ENCODE measurements around the gene TBC1D32. TPM values are rescaled to one million over a fixed set of nuclear protein-coding genes. Genes with fewer than 3 reads are reported as not detected.

TBC1D32 gene
- total RNA-seq, 1 donor from 2014 or later = 8.9 TPM

DNA sequence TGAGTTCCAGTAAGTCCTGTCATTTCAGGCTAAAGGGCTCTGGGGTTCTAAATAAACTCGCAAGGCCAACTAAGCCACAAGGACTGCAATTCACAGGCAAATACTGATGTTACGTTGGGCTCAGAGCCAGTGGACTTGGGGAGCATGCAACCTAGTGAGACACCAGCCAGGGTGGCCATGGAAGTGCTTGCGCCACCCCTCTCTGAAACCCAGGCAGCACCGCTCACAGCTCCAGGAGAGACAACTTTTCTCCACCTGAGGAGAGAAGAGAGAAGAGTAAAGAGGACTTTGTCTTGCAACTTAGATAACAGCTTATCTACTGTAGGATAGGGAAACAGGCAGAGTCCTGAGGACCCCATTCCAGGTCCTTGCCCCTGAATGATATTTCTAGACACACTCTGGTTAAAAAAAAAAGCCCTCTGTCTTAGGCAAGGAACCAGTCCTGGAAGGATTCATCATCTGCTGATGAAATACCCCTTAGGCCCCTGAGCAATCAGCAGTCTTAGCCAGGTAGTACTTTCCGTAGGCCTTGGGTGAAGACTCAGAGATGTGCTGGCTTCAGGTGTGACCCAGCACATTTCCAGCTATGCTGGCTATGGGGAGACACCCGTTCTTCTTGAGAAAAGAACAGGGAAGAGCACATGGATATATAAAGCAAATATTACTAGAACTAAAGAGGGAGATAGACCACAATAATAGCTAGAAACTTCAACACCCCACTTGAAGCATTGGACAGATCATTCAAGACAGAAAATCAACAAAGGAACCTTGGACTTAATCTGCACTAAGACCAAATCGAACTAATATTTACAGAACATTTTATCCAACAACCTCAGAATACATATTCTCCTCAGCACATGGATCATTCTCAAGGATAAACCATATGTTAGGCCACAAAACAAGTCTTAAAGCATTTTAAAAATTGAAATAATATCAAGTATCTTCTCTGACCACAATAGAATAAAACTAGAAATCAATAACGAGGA is 31.5 kb upstream of the TBC1D32 start:
- H3K27me3 Mint-ChIP-seq (ENCODE audit: low read depth, unreplicated experiment) = no peaks in the 10 kb centered on the region
- no peak overlapping the region for H3K4me3 Mint-ChIP-seq (ENCODE audit: unreplicated experiment)
- no peak for DNase-seq (ENCODE audit: low read depth)
- Histone ChIP-seq H3K4me2 (ENCODE audit: low read length) (no peak overlapping the region), H3K27me3 (ENCODE audit: insufficient read depth, low read length) (no peaks in the 10 kb centered on the region), H3K9ac (ENCODE audit: low read length) (no peak overlapping the region), H4K20me1 (ENCODE audit: insufficient read depth, low read length) (no peaks in the 10 kb centered on the region), H3K27ac (ENCODE audit: low read depth, low read length) (no peak overlapping the region), H3K9me3 (ENCODE audit: insufficient read depth, low read depth, low read length) (no peaks in the 10 kb centered on the region), H3K79me2 (ENCODE audit: insufficient read depth, low read length) (no peaks in the 10 kb centered on the region), H2AFZ (ENCODE audit: low read depth, low read length) (no peak overlapping the region), H3K4me3 (ENCODE audit: insufficient read depth, low read depth, low read length) (no peak overlapping the region), H3K36me3 (ENCODE audit: insufficient read depth, low read length) (no peaks in the 10 kb centered on the region), H3K4me1 (ENCODE audit: insufficient read depth, low read length) (no peaks in the 10 kb centered on the region)
- H3K27ac Mint-ChIP-seq (ENCODE audit: unreplicated experiment) = no peak overlapping the region
- H3K4me1 Mint-ChIP-seq (ENCODE audit: low read depth, unreplicated experiment) = no peaks in the 10 kb centered on the region
- TF ChIP-seq EZH2 (IDR thresholded peaks at IDR 0.05; ENCODE audit: insufficient read depth, low read length) = no peak
- TF ChIP-seq, protein P1, sequence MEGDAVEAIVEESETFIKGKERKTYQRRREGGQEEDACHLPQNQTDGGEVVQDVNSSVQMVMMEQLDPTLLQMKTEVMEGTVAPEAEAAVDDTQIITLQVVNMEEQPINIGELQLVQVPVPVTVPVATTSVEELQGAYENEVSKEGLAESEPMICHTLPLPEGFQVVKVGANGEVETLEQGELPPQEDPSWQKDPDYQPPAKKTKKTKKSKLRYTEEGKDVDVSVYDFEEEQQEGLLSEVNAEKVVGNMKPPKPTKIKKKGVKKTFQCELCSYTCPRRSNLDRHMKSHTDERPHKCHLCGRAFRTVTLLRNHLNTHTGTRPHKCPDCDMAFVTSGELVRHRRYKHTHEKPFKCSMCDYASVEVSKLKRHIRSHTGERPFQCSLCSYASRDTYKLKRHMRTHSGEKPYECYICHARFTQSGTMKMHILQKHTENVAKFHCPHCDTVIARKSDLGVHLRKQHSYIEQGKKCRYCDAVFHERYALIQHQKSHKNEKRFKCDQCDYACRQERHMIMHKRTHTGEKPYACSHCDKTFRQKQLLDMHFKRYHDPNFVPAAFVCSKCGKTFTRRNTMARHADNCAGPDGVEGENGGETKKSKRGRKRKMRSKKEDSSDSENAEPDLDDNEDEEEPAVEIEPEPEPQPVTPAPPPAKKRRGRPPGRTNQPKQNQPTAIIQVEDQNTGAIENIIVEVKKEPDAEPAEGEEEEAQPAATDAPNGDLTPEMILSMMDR (IDR thresholded peaks at IDR 0.05; ENCODE audit: insufficient read depth, low read depth, low read length) = no peak
- no peaks in the 10 kb centered on the region for H3K9me3 Mint-ChIP-seq (ENCODE audit: unreplicated experiment)
- FAIRE-seq = no peak
- H3K36me3 Mint-ChIP-seq (ENCODE audit: low read depth, unreplicated experiment) = no peaks in the 10 kb centered on the region

DNA sequence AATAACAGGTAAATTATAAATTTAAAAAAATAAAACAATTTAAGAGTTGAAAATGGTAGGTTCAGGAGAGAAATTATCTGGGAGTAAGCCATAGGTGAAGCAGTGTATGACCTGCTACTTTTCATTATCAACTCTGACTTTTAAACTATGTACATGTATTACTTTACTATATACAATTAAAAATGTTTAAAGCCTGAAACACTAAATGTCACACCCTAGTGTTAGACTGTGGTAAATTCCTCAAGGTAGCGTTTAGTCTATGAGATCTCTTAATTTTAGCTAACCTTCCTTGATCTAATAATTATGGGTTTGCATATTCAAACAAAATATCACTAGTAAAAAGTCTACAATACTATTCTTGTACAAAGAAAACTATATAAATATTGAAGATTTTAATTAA is 22.3 kb upstream of the TBC1D32 start:
- H3K36me3 Mint-ChIP-seq (ENCODE audit: low read depth, unreplicated experiment) = no peaks in the 10 kb centered on the region
- no peak overlapping the region for H3K27ac Mint-ChIP-seq (ENCODE audit: unreplicated experiment)
- no peak overlapping the region for H3K4me3 ChIP-seq (ENCODE audit: insufficient read depth, low read depth, low read length)
- no peaks in the 10 kb centered on the region for H3K4me1 ChIP-seq (ENCODE audit: insufficient read depth, low read length)
- H3K27me3 Mint-ChIP-seq (ENCODE audit: low read depth, unreplicated experiment) = no peaks in the 10 kb centered on the region
- H3K27me3 ChIP-seq (ENCODE audit: insufficient read depth, low read length) = no peaks in the 10 kb centered on the region
- no peak overlapping the region for H3K27ac ChIP-seq (ENCODE audit: low read depth, low read length)
- DNase-seq (ENCODE audit: low read depth) (no peak), FAIRE-seq (no peak)
- H3K4me2 ChIP-seq (ENCODE audit: low read length) = no peak overlapping the region
- H4K20me1 ChIP-seq (ENCODE audit: insufficient read depth, low read length) = no peaks in the 10 kb centered on the region
- H3K4me3 Mint-ChIP-seq (ENCODE audit: unreplicated experiment) = no peak overlapping the region
- no peaks in the 10 kb centered on the region for H3K4me1 Mint-ChIP-seq (ENCODE audit: low read depth, unreplicated experiment)
- no peaks in the 10 kb centered on the region for H3K36me3 ChIP-seq (ENCODE audit: insufficient read depth, low read length)
- no peak for TF ChIP-seq EZH2 (IDR thresholded peaks at IDR 0.05; ENCODE audit: insufficient read depth, low read length)
- TF ChIP-seq, protein P1 (IDR thresholded peaks at IDR 0.05; ENCODE audit: insufficient read depth, low read depth, low read length) = no peak
- H3K9me3 Mint-ChIP-seq (ENCODE audit: unreplicated experiment) = no peaks in the 10 kb centered on the region
- no peak overlapping the region for H3K9ac ChIP-seq (ENCODE audit: low read length)
- no peaks in the 10 kb centered on the region for H3K79me2 ChIP-seq (ENCODE audit: insufficient read depth, low read length)
- H2AFZ ChIP-seq (ENCODE audit: low read depth, low read length) = no peak overlapping the region
- H3K9me3 ChIP-seq (ENCODE audit: insufficient read depth, low read depth, low read length) = no peaks in the 10 kb centered on the region

DNA sequence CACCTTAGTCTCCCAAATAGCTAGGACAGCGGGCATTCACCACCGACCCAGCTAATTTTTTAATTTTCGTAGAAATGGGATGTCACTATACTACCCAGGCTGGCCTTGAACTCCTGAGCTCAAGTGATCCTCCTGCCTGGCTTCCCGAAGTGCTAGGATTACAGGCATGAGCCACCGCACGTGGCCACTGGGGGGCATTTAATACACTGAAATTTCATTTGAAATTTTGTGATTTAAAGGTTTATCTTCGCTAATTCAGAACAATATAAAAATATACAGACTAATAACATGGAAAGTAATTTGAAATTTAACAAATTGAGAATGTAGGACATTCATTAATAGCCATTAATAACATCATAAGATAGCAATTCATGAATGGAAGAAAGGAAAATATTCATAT is 20.5 kb upstream of the TBC1D32 start:
- no peaks in the 10 kb centered on the region for H3K27me3 Mint-ChIP-seq (ENCODE audit: low read depth, unreplicated experiment)
- no peaks in the 10 kb centered on the region for H4K20me1 ChIP-seq (ENCODE audit: insufficient read depth, low read length)
- no peak overlapping the region for H3K4me3 Mint-ChIP-seq (ENCODE audit: unreplicated experiment)
- DNase-seq (ENCODE audit: low read depth) = no peak
- no peaks in the 10 kb centered on the region for H3K36me3 Mint-ChIP-seq (ENCODE audit: low read depth, unreplicated experiment)
- no peak overlapping the region for H3K9ac ChIP-seq (ENCODE audit: low read length)
- no peak for FAIRE-seq
- no peaks in the 10 kb centered on the region for H3K4me1 ChIP-seq (ENCODE audit: insufficient read depth, low read length)
- no peaks in the 10 kb centered on the region for H3K36me3 ChIP-seq (ENCODE audit: insufficient read depth, low read length)
- H3K4me1 Mint-ChIP-seq (ENCODE audit: low read depth, unreplicated experiment) = no peaks in the 10 kb centered on the region
- no peaks in the 10 kb centered on the region for H3K9me3 ChIP-seq (ENCODE audit: insufficient read depth, low read depth, low read length)
- no peak for TF ChIP-seq EZH2 (IDR thresholded peaks at IDR 0.05; ENCODE audit: insufficient read depth, low read length)
- TF ChIP-seq, protein P1 (IDR thresholded peaks at IDR 0.05; ENCODE audit: insufficient read depth, low read depth, low read length) = peak; percentile 28
- no peak overlapping the region for H3K27ac Mint-ChIP-seq (ENCODE audit: unreplicated experiment)
- no peak overlapping the region for H3K27ac ChIP-seq (ENCODE audit: low read depth, low read length)
- no peak overlapping the region for H2AFZ ChIP-seq (ENCODE audit: low read depth, low read length)
- H3K79me2 ChIP-seq (ENCODE audit: insufficient read depth, low read length) = no peaks in the 10 kb centered on the region
- H3K4me2 ChIP-seq (ENCODE audit: low read length) = no peak overlapping the region
- no peaks in the 10 kb centered on the region for H3K9me3 Mint-ChIP-seq (ENCODE audit: unreplicated experiment)
- no peaks in the 10 kb centered on the region for H3K27me3 ChIP-seq (ENCODE audit: insufficient read depth, low read length)
- H3K4me3 ChIP-seq (ENCODE audit: insufficient read depth, low read depth, low read length) = no peak overlapping the region

Data from astrocyte (in vitro differentiated cells and primary cell).